Nephron progenitor cell (in vitro differentiated cells): Measurements from ENCODE around the gene NRP2.
A peak's percentile ranks its signal among the peaks of the same experiment; 100 is the strongest.

Experiments
- DNase-seq: peaks from one replicate; pipeline ENCODE4 v3.0.0; 2021
- H3K27ac Mint-ChIP-seq: 2 replicates; pipeline ENCODE4 v1.8.0; 2021; ENCODE audit warnings: mild to moderate bottlenecking, moderate library complexity, mixed read lengths
- H3K27me3 Mint-ChIP-seq: 2 replicates; pipeline ENCODE4 v1.8.0; 2021; ENCODE audit warnings: mild to moderate bottlenecking, low read depth, mixed read lengths; ENCODE audit not compliant: poor library complexity
- H3K36me3 Mint-ChIP-seq: 2 replicates; pipeline ENCODE4 v1.8.0; 2021; ENCODE audit warnings: low read depth, mixed read lengths
- H3K4me1 Mint-ChIP-seq: 2 replicates; pipeline ENCODE4 v1.8.0; 2021; ENCODE audit warnings: mixed read lengths
- H3K4me3 Mint-ChIP-seq: 2 replicates; pipeline ENCODE4 v1.8.0; 2021; ENCODE audit warnings: mild to moderate bottlenecking, moderate library complexity, mixed read lengths
- H3K9me3 Mint-ChIP-seq: 2 replicates; pipeline ENCODE4 v1.8.0; 2021; ENCODE audit warnings: mild to moderate bottlenecking, moderate library complexity, mixed read lengths
- TF ChIP-seq, protein P1 (sequence below): fragments of 200-600 bp; sonication (generic); IDR thresholded peaks from 2 replicates; pipeline ENCODE4 v1.5.0; 2021; ENCODE audit warnings: antibody characterized with exemption

Gene NRP2

GRCh38 chr2:205743137-205743536, 60.8 kb downstream of the NRP2 start:
- peaks cover 11% of the 10 kb centered on the region for H3K27me3 Mint-ChIP-seq
- peaks cover 84% of the 10 kb centered on the region for H3K36me3 Mint-ChIP-seq
- H3K4me1 Mint-ChIP-seq = peaks cover 64% of the 10 kb centered on the region
- no peak overlapping the region for H3K4me3 Mint-ChIP-seq
- DNase-seq = no peak
- no peaks in the 10 kb centered on the region for H3K9me3 Mint-ChIP-seq
- TF ChIP-seq, protein P1, sequence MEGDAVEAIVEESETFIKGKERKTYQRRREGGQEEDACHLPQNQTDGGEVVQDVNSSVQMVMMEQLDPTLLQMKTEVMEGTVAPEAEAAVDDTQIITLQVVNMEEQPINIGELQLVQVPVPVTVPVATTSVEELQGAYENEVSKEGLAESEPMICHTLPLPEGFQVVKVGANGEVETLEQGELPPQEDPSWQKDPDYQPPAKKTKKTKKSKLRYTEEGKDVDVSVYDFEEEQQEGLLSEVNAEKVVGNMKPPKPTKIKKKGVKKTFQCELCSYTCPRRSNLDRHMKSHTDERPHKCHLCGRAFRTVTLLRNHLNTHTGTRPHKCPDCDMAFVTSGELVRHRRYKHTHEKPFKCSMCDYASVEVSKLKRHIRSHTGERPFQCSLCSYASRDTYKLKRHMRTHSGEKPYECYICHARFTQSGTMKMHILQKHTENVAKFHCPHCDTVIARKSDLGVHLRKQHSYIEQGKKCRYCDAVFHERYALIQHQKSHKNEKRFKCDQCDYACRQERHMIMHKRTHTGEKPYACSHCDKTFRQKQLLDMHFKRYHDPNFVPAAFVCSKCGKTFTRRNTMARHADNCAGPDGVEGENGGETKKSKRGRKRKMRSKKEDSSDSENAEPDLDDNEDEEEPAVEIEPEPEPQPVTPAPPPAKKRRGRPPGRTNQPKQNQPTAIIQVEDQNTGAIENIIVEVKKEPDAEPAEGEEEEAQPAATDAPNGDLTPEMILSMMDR = no peak
- peak overlapping the region; percentile 54 for H3K27ac Mint-ChIP-seq

DNA sequence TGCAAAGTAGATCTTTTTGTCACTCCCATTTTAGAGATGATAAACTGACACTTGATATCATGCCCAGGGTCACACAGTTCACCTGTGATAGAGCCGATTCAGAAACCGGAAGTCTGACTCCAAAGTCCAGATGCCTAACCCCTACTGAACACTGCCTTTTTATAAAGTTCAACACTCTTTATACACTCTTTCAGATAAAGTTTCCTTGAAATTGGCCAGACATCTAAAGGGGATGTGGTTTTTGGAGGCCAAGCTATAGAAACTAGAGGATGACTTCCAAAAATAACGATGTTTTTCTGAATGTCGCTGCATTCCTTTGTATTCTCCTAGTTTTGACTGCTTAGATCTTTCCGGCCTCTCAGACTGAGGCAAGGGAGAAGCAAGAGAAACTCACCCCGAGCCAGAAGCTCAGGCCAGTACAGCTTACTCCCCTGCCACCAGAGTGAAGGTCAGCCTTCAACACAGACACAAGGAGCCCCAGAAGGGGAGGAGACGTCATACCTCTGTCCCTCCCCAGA, 61.8 kb downstream of the NRP2 start:
- peak overlapping the region; percentile 50 for H3K27ac Mint-ChIP-seq

DNA sequence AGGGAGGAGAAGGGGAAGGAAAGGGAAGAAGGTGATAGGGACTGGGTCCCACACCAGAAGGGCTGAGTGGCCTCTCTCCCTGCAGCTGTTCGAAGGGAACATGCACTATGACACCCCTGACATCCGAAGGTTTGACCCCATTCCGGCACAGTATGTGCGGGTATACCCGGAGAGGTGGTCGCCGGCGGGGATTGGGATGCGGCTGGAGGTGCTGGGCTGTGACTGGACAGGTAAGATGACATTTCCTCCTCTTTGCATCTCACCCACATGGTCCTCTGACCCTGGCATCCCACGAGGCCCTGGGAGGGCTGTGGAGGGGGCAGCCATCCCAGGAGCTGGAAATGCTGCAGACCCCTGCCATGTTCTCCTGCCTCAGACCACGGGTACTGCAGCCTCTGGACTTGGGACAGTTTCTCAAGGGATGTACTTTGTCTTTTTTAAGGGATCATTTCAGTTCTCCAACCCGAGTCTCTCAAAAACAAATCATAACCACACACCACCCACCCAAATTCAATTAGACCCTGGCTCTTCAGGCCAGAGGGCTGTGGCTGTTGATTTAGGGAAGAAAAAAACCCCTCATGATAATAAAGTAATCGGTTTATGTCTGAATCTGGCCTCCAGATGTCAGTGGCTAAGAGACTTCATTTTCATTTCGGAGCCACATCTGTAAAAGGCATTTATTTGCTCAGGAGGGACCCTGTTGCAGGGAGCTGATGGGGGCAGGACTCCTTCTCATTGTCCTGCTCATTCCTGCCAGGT, 63.5 kb downstream of the NRP2 start:
- Mint-ChIP-seq H3K4me3 (peak overlapping the region; percentile 14), H3K27ac (peak overlapping the region; percentile 77), H3K4me1 (peaks cover 62% of the 10 kb centered on the region), H3K9me3 (no peaks in the 10 kb centered on the region), H3K27me3 (peaks cover 11% of the 10 kb centered on the region), H3K36me3 (peaks cover 85% of the 10 kb centered on the region)
- TF ChIP-seq, protein P1 = no peak
- DNase-seq = no peak

More for the DNA sequence above, 61.8 kb downstream of the NRP2 start:
- H3K4me3 Mint-ChIP-seq = no peak overlapping the region
- DNase-seq = no peak
- H3K36me3 Mint-ChIP-seq = peaks cover 84% of the 10 kb centered on the region
- TF ChIP-seq, protein P1 = no peak
- H3K9me3 Mint-ChIP-seq = no peaks in the 10 kb centered on the region
- H3K27me3 Mint-ChIP-seq = peaks cover 11% of the 10 kb centered on the region
- H3K4me1 Mint-ChIP-seq = peaks cover 64% of the 10 kb centered on the region

- peak overlapping the region; percentile 71 for H3K27ac Mint-ChIP-seq
- TF ChIP-seq, protein P1 = no peak
These were observed 64.1 kb downstream of the NRP2 start for GRCh38 chr2:205746420-205746785.

DNA sequence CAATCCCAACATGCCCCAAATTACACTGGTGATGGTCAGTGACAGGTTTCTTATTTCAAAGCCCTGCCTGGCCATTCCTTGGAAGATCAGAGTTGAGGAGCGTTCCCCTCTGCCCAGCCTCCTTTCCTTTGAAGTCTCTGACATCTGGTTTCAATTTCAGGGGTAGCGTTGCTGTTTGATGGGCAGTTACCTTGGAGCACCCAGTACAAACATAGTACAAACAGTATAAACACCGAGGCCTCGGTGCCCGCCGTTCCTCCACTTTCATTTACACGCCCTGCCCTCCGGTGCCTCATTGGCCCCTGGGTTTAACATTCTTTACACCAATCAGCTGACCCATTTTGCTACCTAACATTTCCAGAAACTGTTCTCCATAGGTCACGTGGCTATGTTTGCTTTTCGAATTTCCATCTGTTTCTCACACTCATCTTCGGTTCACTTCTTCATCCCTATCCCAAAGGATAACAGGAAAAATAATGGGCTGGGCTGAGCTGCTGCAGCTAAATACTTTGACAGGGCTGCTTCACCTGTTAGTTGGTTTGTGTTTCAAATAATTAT, 65.6 kb downstream of the NRP2 start:
- Mint-ChIP-seq H3K4me3 (peak overlapping the region; percentile 49), H3K27ac (peak overlapping the region; percentile 89), H3K4me1 (peaks cover 77% of the 10 kb centered on the region), H3K36me3 (peaks cover 85% of the 10 kb centered on the region), H3K9me3 (no peaks in the 10 kb centered on the region), H3K27me3 (peaks cover 13% of the 10 kb centered on the region)
- peak; percentile 37 for DNase-seq
- TF ChIP-seq, protein P1 = no peak

More at GRCh38 chr2:205746420-205746785, 64.1 kb downstream of the NRP2 start:
- Mint-ChIP-seq H3K4me3 (no peak overlapping the region), H3K36me3 (peaks cover 85% of the 10 kb centered on the region), H3K27me3 (peaks cover 11% of the 10 kb centered on the region), H3K9me3 (no peaks in the 10 kb centered on the region), H3K4me1 (peaks cover 66% of the 10 kb centered on the region)
- no peak for DNase-seq
